ENCODE measurements around the gene SCMH1. TPM values are rescaled to one million over a fixed set of nuclear protein-coding genes. Genes with fewer than 3 reads are reported as not detected.

Gene SCMH1
- total RNA-seq, 1 experiment from 2014 or later, result 19.4 TPM

- ChIA-PET POLR2A (interaction anchor here (0.7 kb wide), 1 partner anchor 157 kb away, joined by 3 read pairs; no protein-coding TSS in a partner anchor), CTCF (no interaction called here)
- DNase-seq (ENCODE audit: low spot score) (no peak), ATAC-seq (no peak)
- no peaks in the 10 kb centered on the region for H3K9me3 Mint-ChIP-seq
- peaks cover 21% of the 10 kb centered on the region for H3K4me1 Mint-ChIP-seq
- TF ChIP-seq, protein P1, sequence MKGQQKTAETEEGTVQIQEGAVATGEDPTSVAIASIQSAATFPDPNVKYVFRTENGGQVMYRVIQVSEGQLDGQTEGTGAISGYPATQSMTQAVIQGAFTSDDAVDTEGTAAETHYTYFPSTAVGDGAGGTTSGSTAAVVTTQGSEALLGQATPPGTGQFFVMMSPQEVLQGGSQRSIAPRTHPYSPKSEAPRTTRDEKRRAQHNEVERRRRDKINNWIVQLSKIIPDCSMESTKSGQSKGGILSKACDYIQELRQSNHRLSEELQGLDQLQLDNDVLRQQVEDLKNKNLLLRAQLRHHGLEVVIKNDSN (CRISPR knock-in tag; IDR thresholded peaks at IDR 0.05), result no peak
- TF ChIP-seq, protein P2, sequence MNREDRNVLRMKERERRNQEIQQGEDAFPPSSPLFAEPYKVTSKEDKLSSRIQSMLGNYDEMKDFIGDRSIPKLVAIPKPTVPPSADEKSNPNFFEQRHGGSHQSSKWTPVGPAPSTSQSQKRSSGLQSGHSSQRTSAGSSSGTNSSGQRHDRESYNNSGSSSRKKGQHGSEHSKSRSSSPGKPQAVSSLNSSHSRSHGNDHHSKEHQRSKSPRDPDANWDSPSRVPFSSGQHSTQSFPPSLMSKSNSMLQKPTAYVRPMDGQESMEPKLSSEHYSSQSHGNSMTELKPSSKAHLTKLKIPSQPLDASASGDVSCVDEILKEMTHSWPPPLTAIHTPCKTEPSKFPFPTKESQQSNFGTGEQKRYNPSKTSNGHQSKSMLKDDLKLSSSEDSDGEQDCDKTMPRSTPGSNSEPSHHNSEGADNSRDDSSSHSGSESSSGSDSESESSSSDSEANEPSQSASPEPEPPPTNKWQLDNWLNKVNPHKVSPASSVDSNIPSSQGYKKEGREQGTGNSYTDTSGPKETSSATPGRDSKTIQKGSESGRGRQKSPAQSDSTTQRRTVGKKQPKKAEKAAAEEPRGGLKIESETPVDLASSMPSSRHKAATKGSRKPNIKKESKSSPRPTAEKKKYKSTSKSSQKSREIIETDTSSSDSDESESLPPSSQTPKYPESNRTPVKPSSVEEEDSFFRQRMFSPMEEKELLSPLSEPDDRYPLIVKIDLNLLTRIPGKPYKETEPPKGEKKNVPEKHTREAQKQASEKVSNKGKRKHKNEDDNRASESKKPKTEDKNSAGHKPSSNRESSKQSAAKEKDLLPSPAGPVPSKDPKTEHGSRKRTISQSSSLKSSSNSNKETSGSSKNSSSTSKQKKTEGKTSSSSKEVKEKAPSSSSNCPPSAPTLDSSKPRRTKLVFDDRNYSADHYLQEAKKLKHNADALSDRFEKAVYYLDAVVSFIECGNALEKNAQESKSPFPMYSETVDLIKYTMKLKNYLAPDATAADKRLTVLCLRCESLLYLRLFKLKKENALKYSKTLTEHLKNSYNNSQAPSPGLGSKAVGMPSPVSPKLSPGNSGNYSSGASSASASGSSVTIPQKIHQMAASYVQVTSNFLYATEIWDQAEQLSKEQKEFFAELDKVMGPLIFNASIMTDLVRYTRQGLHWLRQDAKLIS (CRISPR knock-in tag; IDR thresholded peaks at IDR 0.05; ENCODE audit: borderline replicate concordance), result no peak
- TF ChIP-seq ZNF532 (CRISPR knock-in tag; IDR thresholded peaks at IDR 0.05; ENCODE audit: borderline replicate concordance) (no peak), NR1H2 (CRISPR knock-in tag; IDR thresholded peaks at IDR 0.05) (no peak), ZNF121 (CRISPR knock-in tag; IDR thresholded peaks at IDR 0.05) (no peak), ZNF281 (CRISPR knock-in tag; IDR thresholded peaks at IDR 0.05) (no peak), ATF1 (CRISPR knock-in tag; IDR thresholded peaks at IDR 0.05) (no peak), SMAD3 (CRISPR knock-in tag; IDR thresholded peaks at IDR 0.05; ENCODE audit: borderline replicate concordance) (no peak), JUN (CRISPR knock-in tag; IDR thresholded peaks at IDR 0.05) (no peak), TEAD1 (CRISPR knock-in tag; IDR thresholded peaks at IDR 0.05) (no peak), JAZF1 (CRISPR knock-in tag; IDR thresholded peaks at IDR 0.05) (no peak), CREB1 (CRISPR knock-in tag; IDR thresholded peaks at IDR 0.05) (no peak), CREM (CRISPR knock-in tag; IDR thresholded peaks at IDR 0.05) (no peak)
- TF ChIP-seq, protein P3, sequence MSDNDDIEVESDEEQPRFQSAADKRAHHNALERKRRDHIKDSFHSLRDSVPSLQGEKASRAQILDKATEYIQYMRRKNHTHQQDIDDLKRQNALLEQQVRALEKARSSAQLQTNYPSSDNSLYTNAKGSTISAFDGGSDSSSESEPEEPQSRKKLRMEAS (CRISPR knock-in tag; IDR thresholded peaks at IDR 0.05), result no peak
- TF ChIP-seq, protein P4, sequence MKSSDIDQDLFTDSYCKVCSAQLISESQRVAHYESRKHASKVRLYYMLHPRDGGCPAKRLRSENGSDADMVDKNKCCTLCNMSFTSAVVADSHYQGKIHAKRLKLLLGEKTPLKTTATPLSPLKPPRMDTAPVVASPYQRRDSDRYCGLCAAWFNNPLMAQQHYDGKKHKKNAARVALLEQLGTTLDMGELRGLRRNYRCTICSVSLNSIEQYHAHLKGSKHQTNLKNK (CRISPR knock-in tag; IDR thresholded peaks at IDR 0.05), result no peak
- TF ChIP-seq, protein P5, sequence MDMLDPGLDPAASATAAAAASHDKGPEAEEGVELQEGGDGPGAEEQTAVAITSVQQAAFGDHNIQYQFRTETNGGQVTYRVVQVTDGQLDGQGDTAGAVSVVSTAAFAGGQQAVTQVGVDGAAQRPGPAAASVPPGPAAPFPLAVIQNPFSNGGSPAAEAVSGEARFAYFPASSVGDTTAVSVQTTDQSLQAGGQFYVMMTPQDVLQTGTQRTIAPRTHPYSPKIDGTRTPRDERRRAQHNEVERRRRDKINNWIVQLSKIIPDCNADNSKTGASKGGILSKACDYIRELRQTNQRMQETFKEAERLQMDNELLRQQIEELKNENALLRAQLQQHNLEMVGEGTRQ (CRISPR knock-in tag; IDR thresholded peaks at IDR 0.05), result no peak
- TF ChIP-seq, protein P6, sequence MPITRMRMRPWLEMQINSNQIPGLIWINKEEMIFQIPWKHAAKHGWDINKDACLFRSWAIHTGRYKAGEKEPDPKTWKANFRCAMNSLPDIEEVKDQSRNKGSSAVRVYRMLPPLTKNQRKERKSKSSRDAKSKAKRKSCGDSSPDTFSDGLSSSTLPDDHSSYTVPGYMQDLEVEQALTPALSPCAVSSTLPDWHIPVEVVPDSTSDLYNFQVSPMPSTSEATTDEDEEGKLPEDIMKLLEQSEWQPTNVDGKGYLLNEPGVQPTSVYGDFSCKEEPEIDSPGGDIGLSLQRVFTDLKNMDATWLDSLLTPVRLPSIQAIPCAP (CRISPR knock-in tag; IDR thresholded peaks at IDR 0.05), result no peak
- peak overlapping the region; percentile 66 for H3K4me3 Mint-ChIP-seq
- no peak overlapping the region for H3K27ac Mint-ChIP-seq
- H3K27me3 Mint-ChIP-seq (ENCODE audit: low read depth), result peaks cover 20% of the 10 kb centered on the region
- H3K36me3 Mint-ChIP-seq, result no peaks in the 10 kb centered on the region
Measured at GRCh38 chr1:41243079-41243385, 926 bp upstream of the SCMH1 start.
